ENCODE results near the gene UQCRHL. TPM values are rescaled to one million over a fixed set of nuclear protein-coding genes. Genes with fewer than 3 reads are reported as not detected.

Gene UQCRHL
- total RNA-seq, 1 experiment from 2014 or later, result 2.1 TPM

DNA sequence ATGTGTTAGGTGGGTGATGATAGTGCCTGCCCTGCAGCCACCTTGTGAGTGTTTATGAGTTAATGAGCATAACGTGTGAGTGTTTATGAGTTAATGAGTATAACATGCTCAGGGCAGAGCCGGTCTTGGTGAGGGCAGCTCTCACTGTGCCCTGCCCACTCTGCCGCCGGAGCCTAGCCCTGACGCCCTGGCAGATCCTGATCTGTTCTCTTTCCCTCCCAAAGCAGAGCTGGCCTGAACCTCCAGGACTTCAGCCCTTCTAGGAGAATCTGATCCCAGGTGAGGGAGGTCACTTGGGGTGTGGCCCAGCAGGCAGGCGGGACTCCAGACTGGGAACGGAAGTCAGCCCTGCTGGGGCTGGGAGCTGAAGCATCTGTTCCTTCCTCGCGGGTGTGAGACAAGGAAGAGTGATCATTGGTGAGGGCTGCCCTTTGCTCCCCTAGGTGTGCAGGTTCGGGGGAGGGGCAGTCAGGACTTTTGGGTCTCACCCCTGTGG is 43.1 kb downstream of the UQCRHL start:
- no peak for DNase-seq (ENCODE audit: low read depth in 1 of 2, low spot score in 2 of 2)

GRCh38 chr1:15762546-15762945 is 44.9 kb downstream of the UQCRHL start:
- Histone ChIP-seq H3K27ac (no peak overlapping the region), H3K4me1 (replicated peaks) (peaks cover 44% of the 10 kb centered on the region), H3K4me3 (no peak overlapping the region), H3K9me3 (replicated peaks) (no peaks in the 10 kb centered on the region), H3K36me3 (peaks cover 50% of the 10 kb centered on the region), H3K27me3 (replicated peaks) (no peaks in the 10 kb centered on the region)
- no peak for DNase-seq (ENCODE audit: low read depth in 1 of 2, low spot score in 2 of 2)

More for the DNA sequence above, 43.1 kb downstream of the UQCRHL start:
- Histone ChIP-seq H3K9me3 (replicated peaks) (no peaks in the 10 kb centered on the region), H3K27me3 (replicated peaks) (no peaks in the 10 kb centered on the region), H3K4me3 (no peak overlapping the region), H3K36me3 (peaks cover 60% of the 10 kb centered on the region), H3K4me1 (replicated peaks) (peaks cover 36% of the 10 kb centered on the region), H3K27ac (no peak overlapping the region)

GRCh38 chr1:15761366-15762128 is 45.9 kb downstream of the UQCRHL start:
- peaks cover 49% of the 10 kb centered on the region for H3K4me1 ChIP-seq (replicated peaks)
- H3K36me3 ChIP-seq, result peaks cover 45% of the 10 kb centered on the region
- H3K4me3 ChIP-seq, result no peak overlapping the region; the same call in 1 of the 2 replicates
- H3K27me3 ChIP-seq (replicated peaks), result no peaks in the 10 kb centered on the region
- H3K27ac ChIP-seq, result peak overlapping the region; percentile 85
- DNase-seq (ENCODE audit: low read depth in 1 of 2, low spot score in 2 of 2), result no peak
- H3K9me3 ChIP-seq (replicated peaks), result no peaks in the 10 kb centered on the region

- DNase-seq (ENCODE audit: low read depth in 1 of 2, low spot score in 2 of 2), result peak; percentile 90 to 93
- Histone ChIP-seq H3K4me1 (replicated peaks) (peaks cover 49% of the 10 kb centered on the region), H3K9me3 (replicated peaks) (no peaks in the 10 kb centered on the region), H3K36me3 (peaks cover 37% of the 10 kb centered on the region), H3K27me3 (replicated peaks) (no peaks in the 10 kb centered on the region), H3K4me3 (peak overlapping the region; percentile 88), H3K27ac (peak overlapping the region; percentile 85)
These were observed 46.8 kb downstream of the UQCRHL start for GRCh38 chr1:15760520-15761211.

DNA sequence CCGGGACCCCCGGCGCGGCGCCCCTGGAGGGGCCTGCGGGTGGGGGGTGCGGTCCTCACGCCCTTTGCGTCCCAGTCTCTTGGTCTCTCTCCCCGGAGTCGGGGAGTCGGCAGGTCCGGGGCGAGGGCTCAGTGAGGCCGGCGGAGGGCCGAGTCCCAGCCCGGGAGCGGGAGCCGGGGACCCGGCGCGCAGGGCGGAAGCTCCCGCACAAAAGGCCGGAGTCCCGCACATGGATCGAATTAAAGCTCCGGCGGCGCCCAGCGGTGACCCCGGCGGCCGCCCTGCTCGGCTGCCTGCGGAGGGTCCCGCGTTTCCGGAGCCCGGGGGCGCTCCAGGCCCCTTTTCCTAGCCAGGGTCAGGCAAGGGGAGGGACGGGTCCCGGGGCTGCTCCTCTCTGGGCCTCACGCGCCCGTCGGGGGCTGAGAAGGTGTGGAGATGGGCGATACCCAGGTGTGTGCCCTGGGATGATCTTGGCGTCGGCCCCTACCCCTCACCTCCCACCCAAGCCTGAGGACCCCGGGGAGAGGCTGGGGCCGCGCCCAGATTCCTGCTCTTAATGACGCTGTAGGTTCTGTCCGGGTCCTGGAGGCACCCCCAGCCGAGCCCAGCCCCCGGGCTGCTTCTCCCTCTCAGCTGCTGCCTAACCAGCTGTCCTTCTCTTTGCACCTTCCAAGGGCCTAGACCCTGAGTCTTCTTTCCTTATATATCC is 48.3 kb downstream of the UQCRHL start:
- no peaks in the 10 kb centered on the region for H3K9me3 ChIP-seq (replicated peaks)
- peak overlapping the region; percentile 88 for H3K4me3 ChIP-seq
- H3K27ac ChIP-seq, result peak overlapping the region; percentile 85
- peaks cover 49% of the 10 kb centered on the region for H3K4me1 ChIP-seq (replicated peaks)
- peaks cover 21% of the 10 kb centered on the region for H3K36me3 ChIP-seq
- DNase-seq (ENCODE audit: low read depth in 1 of 2, low spot score in 2 of 2), result peak in 1 of 2 experiments; percentile 50
- no peaks in the 10 kb centered on the region for H3K27me3 ChIP-seq (replicated peaks)

- Histone ChIP-seq H3K4me3 (peak within 1 kb of the TSS; percentile 88), H3K27ac (peak within 1 kb of the TSS; percentile 85), H3K9me3 (replicated peaks) (no peaks in the 10 kb centered on the region), H3K27me3 (replicated peaks) (no peaks in the 10 kb centered on the region), H3K36me3 (peaks cover 15% of the 10 kb centered on the region), H3K4me1 (replicated peaks) (peaks cover 49% of the 10 kb centered on the region)
- DNase-seq (ENCODE audit: low read depth in 1 of 2, low spot score in 2 of 2), result no peak
These were observed 49.0 kb downstream of the UQCRHL start, which contains the start of gene FBLIM1 for GRCh38 chr1:15758343-15758931. FBLIM1 (plus strand) TSS chr1:15758795; CDS start chr1:15764984, 6,189 bp downstream.

DNA sequence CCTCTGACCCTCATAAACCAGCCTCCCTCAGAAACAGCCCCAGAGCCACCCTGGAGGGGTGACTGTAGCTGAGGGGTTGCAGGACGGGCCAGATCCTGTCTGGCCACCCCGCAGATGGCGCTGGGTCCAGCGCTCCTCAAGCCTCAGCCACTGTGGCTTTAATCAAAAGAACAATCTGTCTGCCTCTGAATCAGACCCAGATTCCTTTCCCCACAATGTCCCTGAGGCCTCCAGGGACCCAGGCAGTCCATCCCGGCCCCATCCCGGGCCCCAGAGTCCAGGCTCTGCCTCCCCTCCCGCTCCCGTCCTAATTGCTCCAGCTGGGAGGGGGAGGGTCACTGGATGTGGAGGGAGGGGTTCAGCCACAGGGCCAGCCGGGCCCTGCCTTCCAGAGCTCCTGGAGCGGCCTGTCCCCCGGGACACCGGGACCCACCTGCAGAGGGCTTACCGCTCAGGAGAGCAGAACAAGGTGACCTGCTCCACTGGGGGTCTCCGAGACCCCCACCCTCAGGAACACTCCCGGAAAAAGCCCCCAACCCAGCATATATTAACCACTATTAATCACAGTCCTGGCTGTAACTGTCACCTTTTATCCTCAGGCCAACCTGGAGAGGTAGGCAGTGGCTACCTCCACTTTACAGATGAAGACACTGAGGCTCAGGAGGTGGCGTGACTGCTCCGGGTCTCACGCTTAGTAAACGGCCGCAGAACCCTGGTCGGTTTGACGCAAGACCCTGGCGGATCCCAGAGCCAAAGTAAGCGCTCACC is 49.7 kb downstream of the UQCRHL start:
- H3K27ac ChIP-seq, result no peak overlapping the region
- no peaks in the 10 kb centered on the region for H3K9me3 ChIP-seq (replicated peaks)
- H3K4me1 ChIP-seq (replicated peaks), result peaks cover 49% of the 10 kb centered on the region
- H3K36me3 ChIP-seq, result peaks cover 10% of the 10 kb centered on the region
- H3K4me3 ChIP-seq, result peak overlapping the region; percentile 2
- DNase-seq (ENCODE audit: low read depth in 1 of 2, low spot score in 2 of 2), result peak; percentile 44 to 70
- no peaks in the 10 kb centered on the region for H3K27me3 ChIP-seq (replicated peaks)

Other genes starting within 250 kb of the UQCRHL start
- 0.19 and 0.53 TPM in 2 replicates for gene AGMAT, start 222.6 kb downstream of the UQCRHL start, total RNA-seq (2014; rRNA removed; shearing (Covaris generic))
- gene DDI2, start 190.2 kb downstream of the UQCRHL start, total RNA-seq (2014; rRNA removed; shearing (Covaris generic)), result 6.6 and 9.1 TPM in 2 replicates
- gene PLEKHM2, start 123.3 kb downstream of the UQCRHL start, total RNA-seq (2014; rRNA removed; shearing (Covaris generic)), result 34.4 and 48.4 TPM in 2 replicates
- 0.22 and 0.92 TPM in 2 replicates for gene SLC25A34, start 71.4 kb downstream of the UQCRHL start, total RNA-seq (2014; rRNA removed; shearing (Covaris generic))
- gene TMEM82, start 65.2 kb downstream of the UQCRHL start, total RNA-seq (2014; rRNA removed; shearing (Covaris generic)), result not detected in 2 replicates
- gene FBLIM1, start 48.9 kb downstream of the UQCRHL start, total RNA-seq (2014; rRNA removed; shearing (Covaris generic)), result 66.6 and 151 TPM in 2 replicates
- gene SPEN, start 40.1 kb upstream of the UQCRHL start, total RNA-seq (2014; rRNA removed; shearing (Covaris generic)), result 5.0 and 17.5 TPM in 2 replicates
- gene ZBTB17, start 168.5 kb upstream of the UQCRHL start, total RNA-seq (2014; rRNA removed; shearing (Covaris generic)), result 26.6 and 33.6 TPM in 2 replicates
- gene SRARP, start 196.6 kb upstream of the UQCRHL start, total RNA-seq (2014; rRNA removed; shearing (Covaris generic)), result not detected in 2 replicates
- gene HSPB7, start 210.4 kb upstream of the UQCRHL start, total RNA-seq (2014; rRNA removed; shearing (Covaris generic)), result not detected in 2 replicates
- not detected in 2 replicates for gene CLCNKA, start 214.4 kb upstream of the UQCRHL start, total RNA-seq (2014; rRNA removed; shearing (Covaris generic))
- gene CLCNKB, start 236.1 kb upstream of the UQCRHL start, total RNA-seq (2014; rRNA removed; shearing (Covaris generic)), result not detected in 2 replicates

Measured in SJSA1 (cell line).